C4-2B (cell line): Measurements from ENCODE around the gene CPN2.

ENCODE experiments used
- H3K27ac ChIP-seq: fragments of 450-650 bp; 2 replicates; pipeline ENCODE4 v1.5.1; 2017
- ZFX ChIP-seq: fragments of 450-650 bp; IDR thresholded peaks from 2 replicates; pipeline ENCODE4 v1.6.1; 2017
- TF ChIP-seq, protein P1 (sequence below): fragments of 450-650 bp; conservative IDR thresholded peaks from 2 replicates; pipeline ENCODE4 v1.5.1; 2017; ENCODE audit warnings: mild to moderate bottlenecking

CPN2 gene

GRCh38 chr3:194381460-194381875 lies 30.3 kb upstream of the CPN2 start:
- TF ChIP-seq, protein P1, sequence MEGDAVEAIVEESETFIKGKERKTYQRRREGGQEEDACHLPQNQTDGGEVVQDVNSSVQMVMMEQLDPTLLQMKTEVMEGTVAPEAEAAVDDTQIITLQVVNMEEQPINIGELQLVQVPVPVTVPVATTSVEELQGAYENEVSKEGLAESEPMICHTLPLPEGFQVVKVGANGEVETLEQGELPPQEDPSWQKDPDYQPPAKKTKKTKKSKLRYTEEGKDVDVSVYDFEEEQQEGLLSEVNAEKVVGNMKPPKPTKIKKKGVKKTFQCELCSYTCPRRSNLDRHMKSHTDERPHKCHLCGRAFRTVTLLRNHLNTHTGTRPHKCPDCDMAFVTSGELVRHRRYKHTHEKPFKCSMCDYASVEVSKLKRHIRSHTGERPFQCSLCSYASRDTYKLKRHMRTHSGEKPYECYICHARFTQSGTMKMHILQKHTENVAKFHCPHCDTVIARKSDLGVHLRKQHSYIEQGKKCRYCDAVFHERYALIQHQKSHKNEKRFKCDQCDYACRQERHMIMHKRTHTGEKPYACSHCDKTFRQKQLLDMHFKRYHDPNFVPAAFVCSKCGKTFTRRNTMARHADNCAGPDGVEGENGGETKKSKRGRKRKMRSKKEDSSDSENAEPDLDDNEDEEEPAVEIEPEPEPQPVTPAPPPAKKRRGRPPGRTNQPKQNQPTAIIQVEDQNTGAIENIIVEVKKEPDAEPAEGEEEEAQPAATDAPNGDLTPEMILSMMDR: no peak
- TF ChIP-seq ZFX: no peak
- H3K27ac ChIP-seq: no peak overlapping the region

DNA sequence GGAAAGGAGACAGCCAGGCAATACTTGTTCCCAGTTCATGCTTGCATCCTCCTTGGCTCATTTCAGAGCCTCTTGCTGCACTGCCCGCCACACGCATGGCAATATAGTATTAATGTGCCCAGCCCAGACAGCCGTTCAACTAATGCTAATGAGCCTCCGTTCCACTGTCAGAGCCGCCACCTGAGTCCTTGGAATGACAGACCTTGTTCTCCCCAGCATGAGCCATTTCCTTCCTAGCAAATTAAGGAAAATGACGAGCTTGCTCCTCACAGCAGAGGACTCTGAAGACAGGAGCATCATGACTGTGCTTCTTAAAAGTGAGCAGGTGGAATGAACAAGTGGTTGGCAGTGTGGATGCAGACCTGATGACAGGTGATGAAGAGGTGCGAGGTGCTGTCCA lies 29.2 kb upstream of the CPN2 start:
- TF ChIP-seq, protein P1: no peak
- TF ChIP-seq ZFX: no peak
- H3K27ac ChIP-seq: no peak overlapping the region

- no peak for TF ChIP-seq ZFX
- TF ChIP-seq, protein P1: no peak
Measured at GRCh38 chr3:194379651-194380050, 28.5 kb upstream of the CPN2 start.

DNA sequence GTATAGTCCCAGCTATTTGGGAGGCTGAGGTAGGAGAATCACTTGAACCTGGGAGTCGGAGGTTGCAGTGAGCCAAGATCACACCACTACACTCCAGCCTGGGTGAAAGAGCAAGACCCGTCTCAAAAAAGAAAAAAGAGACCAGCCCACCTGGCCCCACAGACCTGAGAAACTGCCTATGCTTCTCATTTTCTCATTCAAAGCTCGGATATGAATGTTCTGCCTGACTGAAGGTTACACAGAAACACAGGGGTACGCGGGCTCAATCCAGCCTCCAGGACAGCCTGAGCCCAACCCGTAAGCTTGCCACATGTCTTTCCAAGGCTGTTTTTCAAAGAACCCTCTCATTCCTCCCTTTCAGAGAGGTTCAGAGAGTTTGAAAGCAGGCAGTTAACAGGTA lies 28.1 kb upstream of the CPN2 start:
- TF ChIP-seq, protein P1: no peak
- no peak for TF ChIP-seq ZFX
- no peak overlapping the region for H3K27ac ChIP-seq

More at GRCh38 chr3:194379651-194380050, 28.5 kb upstream of the CPN2 start:
- no peak overlapping the region for H3K27ac ChIP-seq

DNA sequence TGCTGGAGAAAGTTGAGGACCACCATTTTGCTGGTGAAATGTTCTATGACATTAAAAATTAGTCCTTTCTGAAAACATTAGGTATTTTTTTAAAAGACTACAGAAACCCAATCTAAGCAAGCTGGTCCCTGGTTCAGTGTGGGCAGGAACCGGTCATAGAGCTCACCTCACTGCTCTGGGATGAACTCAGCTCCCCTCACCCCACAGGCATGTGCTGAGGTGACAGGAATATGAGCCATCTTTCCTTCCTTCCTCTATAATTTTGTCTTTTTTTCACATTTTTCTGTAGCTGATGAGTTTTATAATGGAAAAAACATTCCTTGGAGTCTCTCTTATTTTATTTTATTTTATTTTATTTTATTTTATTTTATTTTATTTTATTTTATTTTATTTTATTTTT lies 26.6 kb upstream of the CPN2 start:
- TF ChIP-seq, protein P1: no peak
- no peak for TF ChIP-seq ZFX

GRCh38 chr3:194376241-194376560 lies 25.1 kb upstream of the CPN2 start:
- no peak for TF ChIP-seq ZFX
- TF ChIP-seq, protein P1: no peak
- no peak overlapping the region for H3K27ac ChIP-seq

More for the DNA sequence above, 26.6 kb upstream of the CPN2 start:
- no peak overlapping the region for H3K27ac ChIP-seq

DNA sequence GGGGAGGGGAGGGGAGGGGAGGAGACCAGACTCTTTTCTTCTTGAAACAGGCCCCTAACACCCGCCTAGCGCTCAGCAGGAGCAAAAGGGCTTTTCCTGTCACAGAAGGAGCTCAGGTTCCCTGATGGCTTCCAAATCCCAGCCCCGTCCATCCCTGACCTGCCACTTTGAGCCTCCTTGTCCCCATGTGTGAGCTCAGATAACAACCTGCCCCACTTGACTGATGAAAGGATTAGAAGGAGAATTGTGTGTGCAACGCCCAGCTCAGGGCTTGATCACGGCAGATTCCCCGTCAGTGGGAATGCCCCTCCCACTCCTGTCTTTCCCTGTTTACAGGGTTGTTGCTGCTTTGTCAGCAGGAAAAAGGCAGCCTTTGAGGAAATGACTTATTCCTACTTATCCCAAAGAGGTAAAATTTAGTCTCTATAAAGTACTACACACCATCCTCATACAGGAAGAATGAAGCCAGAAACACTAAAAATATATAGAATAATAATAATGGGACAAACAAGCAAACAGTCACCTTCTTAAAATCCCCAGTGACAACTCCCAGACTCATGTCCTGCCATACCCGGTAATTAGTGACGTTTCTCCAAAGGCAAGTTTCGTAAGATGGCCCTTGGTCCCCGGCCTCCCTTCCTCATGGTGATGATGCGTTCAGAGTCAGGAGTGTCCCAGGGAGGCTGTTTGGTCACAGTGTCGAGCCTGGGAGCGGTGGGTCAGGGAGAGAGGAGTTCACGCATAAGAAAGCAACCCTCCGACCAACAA lies 24.5 kb upstream of the CPN2 start:
- no peak for TF ChIP-seq ZFX
- TF ChIP-seq, protein P1: no peak
- no peak overlapping the region for H3K27ac ChIP-seq
